Stimulated activated CD8-positive, alpha-beta memory T cell treated with anti-CD3 and anti-CD28 coated beads, Interleukin-2, amount 100 ng/mL, for 48 hours (primary cell): ENCODE measurements around the gene PIAS2.
"Not testable (repeated sequence)": the region's sequence is repeated elsewhere in the genome, so short reads cannot be mapped to it uniquely, and the experiment has no call there.

Experiments
- DNase-seq, 2 donors: peaks; one replicate each; pipeline ENCODE4 v3.0.0-alpha.2; 2020; ENCODE audit warnings: low read depth in 2 of 2

PIAS2 gene

DNA sequence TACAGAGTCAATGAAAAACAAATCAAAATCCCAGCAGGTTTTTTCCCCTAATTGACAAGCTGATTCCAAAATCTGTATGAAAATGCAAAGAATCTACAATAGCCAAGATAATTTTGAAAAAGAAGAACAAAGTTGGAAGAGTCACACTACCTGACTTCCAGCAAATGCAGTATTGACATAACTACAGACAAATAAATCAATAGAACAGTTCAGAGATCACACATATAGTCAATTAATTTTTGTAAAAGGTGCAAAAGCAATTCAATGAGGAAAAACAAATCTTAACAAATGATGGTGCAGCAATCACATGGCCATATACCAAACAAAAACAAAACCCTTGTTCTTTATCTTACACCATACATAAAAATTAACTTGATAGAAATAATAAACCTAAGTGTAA, 85.9 kb downstream of the PIAS2 start:
- DNase-seq = no peak

DNA sequence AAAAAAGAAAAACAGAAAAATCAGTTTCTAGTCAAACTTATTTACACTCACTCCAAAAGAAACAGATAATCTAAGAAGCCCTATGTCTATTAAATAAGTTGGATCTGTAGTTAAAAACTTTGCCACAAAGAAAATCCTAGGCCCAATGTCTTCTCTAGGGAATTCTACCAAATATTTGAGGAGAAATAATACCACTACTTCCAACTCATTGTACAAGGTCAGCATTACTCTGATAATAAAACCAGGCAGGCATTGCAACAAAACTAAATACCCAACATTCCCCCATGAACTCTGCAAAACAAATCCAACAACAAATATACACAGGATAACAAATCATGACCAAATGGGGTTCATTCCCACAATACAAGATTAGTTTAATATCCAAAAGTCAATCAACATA, 86.7 kb downstream of the PIAS2 start:
- no peak for DNase-seq

DNA sequence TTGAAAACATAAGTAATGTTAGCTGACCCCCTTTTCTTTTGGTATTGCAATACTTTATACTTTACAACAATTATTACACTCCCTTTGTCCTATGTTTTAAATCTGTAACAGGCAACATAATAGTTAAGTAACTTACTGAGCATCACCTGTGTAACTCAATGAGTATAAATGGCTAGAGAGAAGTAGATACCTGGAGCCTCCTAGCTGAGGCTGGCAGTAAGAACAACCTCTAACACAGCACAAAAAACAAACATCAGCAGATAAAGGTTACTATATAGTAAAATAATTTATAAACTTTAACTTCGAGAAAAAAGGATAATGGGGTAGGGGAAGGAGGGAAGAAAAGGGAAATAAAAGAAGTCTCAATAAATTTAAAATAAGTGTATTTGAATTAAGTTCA, 87.4 kb downstream of the PIAS2 start:
- DNase-seq = no peak

DNA sequence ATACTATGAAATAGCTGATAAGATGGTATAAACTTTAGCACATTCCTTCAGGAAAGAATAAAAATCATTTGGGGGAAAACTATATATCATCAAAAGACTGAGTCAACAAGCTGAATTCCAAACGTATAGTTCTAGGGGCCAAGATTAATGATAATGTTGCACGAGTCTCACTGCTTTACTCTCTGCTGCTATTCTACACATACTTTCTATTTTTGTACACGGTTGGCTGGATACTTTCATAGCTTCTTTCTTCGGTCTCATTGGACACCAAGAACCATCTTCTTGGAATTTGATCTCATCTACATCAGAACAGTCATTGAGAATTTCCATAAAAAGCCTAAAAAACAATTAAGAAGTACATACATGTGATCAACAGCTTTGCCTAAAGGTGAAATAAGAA, 87.8 kb downstream of the PIAS2 start:
- no peak for DNase-seq

DNA sequence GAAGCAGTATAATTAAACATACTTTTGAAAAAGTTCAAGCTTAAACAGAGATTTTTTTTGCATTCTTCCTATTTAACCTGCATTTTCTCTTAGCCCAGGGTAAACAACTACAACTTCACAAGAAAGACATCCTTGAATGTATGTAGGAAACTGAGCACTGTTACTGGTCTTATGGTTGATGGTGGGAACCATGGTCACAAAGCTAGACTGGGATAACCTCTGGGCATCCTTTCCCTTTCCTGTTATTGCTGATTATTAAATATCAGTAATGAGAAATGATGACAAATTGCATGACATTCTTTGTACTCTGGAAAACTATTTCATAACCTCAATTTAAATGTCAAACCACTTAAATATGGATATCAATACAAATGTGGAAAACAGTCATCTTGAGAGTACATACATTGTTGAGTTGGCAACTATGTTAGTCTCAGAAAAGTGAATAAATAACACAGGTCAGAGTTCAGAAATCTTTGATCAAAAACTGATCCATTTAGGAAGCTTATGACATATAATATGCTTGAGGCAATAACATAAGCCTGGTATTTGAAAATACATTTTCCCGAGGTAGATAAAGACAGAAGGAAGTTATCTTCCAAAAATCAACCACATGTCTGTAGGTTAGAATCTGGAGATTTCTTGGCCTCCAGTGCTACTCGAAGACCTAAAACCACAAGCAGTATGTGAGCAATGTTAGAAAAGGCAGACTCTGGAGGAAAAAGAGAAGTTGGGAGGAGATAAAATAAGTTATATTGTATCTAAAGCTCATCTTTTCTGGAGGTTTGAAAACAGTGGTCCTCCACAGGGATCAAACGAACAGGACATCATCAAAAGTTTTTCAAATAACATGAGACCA, 95.2 kb downstream of the PIAS2 start:
- DNase-seq = no peak

DNA sequence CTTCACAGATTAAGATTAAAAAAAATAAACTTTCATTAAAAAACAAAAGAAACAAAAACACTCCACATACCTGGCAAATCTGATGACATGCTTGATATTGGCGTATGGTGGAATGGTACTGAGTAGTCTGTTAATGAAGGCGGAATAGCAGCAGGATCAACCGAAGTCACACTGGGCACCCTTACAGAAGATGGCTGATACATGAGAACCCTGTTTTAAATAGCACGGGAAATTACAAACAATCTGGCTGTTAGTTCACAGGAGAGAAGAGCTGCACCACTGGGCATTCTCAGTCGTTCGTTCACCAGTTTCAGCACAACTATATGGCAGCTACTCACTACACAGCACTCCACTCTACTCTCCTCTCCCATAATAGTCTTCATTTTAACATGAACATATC, 96.4 kb downstream of the PIAS2 start:
- DNase-seq = no peak

DNA sequence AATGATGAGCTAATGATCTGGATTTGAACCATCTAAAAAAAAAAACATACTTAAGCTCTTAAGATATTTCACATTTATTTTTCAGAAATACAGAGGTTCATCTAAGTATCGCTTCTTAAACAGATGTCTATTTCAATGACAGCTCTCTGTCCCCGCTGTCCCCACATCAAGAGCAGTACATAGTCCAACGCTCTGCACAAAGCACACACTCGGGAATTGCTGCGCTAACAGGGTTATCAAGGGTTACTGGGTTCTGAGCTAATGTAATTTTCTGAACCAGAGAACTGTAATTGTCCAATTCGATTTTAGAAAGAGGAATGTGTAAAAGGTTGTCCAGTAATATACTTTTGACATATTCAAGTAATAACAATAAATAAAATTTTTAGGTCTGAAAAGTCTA, 101.6 kb downstream of the PIAS2 start:
- no peak for DNase-seq

DNA sequence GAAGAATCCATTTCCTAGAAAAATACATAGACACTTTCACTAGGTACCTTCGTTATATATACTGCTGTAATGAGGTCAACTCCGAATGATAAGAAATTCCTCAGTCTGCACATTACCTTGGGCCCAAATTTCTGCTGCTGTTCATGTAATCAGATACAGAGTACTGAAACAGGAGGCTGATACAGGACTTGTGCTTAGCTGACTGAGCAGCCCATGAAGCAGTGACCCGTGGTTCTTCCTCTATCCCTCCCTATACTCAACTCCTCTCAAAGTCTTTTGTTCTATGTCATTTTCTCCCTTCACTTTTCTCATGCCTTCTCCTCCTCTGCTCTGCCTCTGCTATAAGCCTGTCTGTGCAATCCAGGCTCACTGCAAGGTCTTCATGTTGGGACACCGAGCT, 102.9 kb downstream of the PIAS2 start:
- DNase-seq = no peak

DNA sequence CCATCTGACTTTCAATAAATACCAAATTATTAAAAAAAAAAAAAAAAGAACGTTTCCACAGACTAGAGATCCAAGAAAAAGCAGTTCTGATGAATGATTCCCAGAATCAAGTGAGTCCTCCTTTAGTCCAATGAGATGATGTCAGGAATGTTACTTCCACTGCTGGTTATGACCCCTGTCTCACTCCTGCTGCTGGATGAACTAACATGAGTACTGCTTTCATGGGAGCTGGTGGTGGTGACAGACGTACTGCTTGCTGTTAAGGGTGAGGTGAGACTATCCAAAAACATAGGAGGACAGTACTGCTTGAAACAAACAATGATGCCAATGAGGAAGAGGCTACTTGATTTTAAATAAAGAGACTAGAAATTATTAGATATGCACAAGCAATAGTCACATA, 105.0 kb downstream of the PIAS2 start:
- DNase-seq = no peak

DNA sequence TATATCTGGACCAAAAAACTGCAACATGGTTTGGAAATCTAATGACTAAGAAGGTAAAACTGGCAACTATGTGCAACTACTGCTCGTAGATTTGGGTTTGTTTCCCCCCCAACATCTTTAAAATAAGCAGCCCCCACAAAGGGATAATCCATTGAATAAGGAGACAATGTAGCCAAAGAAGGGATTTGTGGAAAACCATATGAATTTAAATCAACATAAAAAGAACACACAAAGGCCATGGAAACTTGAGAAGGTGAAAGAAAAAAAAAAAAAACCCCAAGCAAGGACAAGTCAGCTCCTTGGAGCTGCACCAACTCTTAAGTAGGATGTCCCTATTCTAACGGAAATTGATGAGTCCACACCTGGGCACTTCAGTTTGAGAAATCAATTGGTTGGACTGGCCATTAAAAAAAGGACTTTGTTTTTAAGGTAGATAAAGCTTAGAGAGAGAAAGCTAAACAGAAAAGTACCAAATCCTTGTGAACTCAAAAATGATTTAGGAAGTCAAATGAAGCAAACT, 106.8 kb downstream of the PIAS2 start:
- DNase-seq = no peak

DNA sequence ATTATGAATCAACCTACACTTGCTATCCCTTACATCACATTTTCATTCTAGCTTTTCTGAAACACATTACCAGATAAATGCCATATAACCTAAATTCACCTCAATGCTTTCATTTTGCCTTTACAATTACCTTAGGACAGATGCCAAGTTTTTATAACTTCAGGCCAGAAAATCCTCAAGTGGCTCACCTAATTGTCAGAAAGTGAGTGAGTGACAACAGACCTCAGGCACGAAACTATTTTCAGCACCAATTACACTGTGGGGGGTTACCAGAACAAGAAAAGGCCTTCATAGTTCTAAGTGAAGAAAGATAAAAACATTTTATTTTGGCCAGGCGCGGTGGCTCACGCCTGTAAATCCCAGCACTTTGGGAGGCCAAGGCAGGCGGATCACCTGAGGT, 108.2 kb downstream of the PIAS2 start:
- DNase-seq = no peak

DNA sequence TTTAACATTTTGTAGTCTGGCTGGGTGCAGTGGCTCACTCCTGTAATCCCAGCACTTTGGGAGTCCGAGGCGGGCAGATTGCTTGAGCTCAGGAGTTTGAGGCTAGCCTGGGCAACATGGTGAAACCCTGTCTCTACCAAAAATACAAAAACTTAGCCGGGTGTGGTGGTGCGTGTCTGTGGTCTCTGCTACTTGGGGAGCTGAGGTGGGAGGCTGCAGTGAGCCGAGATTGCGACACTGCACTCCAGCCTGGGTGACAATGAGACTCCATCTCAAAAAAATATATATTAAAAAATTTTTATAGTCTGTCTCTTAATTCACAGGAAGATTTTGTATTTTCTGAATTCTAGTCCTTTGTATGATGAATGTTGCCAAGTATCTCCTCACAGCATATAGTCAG, 121.4 kb downstream of the PIAS2 start:
- not testable (repeated sequence) for DNase-seq

DNA sequence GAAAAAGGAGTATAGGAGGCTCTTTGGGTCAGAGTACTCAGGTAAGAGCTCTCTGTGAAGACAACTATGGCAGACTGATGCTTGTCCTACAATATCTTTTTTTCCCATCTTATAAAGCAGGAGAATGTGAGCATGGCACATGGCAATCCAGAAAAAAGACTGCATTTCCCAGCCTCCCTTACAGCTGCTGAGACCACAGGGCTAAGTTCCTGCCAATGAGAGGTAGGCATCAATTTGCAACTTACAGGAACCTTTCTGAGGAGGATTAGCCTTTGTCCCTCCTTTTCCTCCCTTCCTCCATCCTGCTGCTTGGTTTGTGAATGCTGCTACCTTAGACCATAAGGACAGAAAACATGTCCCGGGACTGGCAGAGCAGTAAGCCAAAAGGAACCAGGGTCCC, 122.7 kb downstream of the PIAS2 start:
- DNase-seq = no peak

DNA sequence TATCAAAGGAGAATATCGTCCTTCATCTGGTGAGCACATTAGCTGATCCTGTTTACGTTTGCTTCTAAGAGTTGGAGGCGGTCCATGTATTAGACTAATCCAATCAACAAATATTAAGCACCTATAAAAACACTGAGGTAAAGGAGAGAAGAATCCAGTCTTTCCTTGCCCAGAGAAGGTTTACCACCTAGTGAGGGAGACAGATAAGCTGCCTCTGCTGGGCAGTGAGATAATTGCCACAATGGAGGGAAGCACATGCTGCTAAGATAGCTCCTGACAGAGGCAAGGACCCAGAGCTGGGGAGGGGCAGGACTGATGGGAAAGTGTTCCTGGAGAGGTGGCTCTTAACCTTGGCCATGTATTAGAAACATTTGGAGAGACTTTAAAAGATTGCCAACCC, 123.7 kb downstream of the PIAS2 start:
- no peak for DNase-seq

DNA sequence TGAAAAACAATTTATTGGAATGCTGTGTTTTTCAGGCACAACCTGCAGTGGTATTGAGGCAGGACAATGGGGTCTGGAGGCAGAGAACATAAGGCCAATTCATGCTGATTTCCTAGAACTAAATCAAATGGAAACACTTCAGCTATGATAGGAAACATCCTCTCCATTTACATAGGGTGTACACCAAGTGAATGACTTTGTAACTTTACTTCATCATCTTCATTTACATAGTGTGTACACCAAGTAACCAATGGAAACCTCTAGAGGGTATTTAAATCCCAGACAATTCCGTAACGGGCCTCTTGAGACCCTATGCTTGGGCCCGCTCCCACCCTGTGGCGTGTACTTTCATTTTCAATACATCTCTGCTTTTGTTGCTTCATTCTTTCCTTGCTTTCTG, 128.2 kb downstream of the PIAS2 start:
- DNase-seq = no peak

DNA sequence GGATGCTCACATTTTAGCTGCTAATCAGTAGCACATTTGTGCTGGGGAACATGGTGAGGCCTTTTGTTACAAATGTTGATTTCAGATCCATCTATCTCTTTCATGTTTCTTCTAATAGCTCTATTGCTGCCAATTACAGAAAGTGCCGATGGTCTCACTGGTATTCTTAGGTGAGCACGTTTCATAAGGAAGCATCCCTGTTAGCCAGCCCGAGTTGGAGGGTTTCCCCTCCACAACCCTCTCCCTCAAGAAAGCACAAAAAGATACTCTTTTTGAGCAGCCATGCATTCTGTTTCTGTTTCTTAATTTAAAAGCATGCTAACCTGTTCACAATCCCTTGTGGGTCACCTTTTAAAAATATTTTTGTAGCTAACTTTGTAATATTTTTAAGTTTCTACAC, 129.6 kb downstream of the PIAS2 start:
- DNase-seq = no peak

DNA sequence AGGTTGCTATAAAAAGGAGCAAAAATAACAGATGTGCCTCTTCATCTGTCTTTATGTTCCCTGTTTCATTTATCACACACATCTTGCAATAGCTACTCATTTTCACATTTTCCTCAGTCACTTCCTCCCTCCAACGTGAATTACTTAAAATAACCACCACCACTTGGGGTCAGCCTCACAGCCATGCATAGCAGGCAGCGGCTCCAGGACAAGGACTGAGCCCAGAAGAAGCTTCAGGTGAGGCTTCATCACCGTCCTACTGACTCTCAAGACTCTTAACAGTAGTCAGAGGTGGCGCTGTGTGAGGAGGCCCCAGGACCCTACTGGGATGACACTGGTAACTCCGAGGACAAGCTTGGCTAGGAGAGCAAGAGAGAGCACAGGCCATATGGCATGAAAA, 144.9 kb downstream of the PIAS2 start:
- no peak for DNase-seq

DNA sequence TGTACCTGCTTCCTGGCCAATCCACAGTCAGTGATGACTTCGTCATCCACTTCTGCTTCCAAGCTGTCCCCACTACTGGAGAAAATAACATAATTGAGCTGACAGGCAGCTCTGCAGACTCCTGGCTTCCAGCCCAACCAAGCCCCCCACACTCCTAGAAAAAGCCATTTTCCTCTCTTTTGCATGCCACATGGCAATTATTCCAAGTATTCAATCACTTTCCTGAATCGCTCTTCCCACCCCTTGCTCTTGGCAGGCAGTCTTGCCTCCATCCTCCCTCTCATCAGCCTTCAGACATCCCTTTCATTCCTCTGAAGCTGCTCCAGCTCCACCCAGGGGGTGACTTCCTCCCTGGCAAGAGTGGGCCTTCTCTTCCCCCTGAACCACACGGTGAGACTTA, 146.2 kb downstream of the PIAS2 start:
- DNase-seq = no peak

DNA sequence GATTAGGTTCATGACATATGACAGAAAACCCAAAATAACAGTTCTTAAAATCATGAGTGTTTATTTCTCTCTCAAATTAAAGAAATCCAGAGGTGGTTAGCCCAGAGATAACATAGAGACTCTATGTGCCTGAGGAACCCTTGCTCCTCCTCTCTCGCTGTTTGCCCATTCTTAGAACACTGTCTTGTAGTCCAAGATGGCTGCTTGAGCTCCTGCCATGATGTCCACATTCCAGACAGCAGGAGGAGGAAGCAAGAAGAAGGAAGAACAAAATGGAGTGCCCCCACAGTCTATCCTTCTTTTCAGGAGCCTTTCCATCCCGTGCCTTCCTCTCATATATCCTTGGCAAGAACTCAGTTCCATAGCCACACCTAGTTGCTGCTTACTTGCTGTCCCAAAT, 146.6 kb downstream of the PIAS2 start:
- no peak for DNase-seq

DNA sequence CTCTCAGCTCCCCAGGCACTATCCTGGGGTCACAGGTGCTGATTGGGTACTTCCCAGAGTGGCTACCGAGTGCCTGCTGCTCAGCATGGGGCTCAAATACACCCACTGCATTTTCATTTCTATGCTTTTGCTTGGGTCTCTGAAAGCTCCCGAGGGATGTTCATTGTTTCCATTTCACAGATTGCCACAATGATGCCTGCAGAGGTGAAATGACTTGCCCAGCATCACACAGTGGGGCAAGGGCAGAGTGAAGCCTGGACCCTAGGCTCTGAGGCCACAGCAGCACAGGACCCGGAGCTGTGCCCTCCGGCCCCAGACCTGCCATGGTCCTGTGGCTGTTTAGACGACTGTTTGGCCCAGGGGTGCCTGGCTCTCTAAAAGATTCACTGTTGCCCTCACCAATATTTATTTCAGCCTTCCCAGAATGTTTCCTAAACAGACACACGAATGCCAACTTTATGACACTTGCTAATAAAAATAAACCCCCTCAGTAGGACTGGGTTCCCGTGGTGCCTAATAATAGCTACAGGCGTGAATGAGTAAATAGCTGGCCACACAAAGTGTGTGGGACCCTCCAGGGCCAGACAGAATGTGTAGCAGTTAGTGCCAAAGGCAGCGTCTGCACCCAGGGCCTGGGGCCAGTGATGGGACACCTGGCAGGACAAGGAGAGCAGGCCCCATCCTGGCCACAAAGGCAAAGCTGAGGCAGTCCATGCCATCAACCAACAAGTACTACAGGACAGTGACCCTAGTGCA, 149.0 kb downstream of the PIAS2 start:
- DNase-seq = no peak

DNA sequence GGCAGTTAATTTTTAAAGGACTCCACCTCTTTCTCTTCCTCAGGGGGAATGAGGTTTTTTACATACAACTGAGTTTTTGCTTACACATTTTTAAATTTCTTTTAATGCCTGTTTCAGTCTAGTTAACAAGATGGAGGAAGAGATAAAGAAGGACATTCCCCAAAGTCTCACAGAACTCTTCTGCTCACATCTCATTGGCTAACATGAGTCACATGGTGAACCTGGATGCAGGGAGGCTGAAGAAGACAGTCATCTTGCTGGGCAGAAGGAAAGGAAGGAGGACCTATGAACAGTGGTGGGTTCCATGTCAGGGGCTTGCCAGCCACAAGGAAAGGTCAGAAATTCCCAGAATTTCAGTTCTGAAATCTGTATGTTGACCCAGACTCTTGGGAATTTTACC, 150.1 kb downstream of the PIAS2 start:
- no peak for DNase-seq

DNA sequence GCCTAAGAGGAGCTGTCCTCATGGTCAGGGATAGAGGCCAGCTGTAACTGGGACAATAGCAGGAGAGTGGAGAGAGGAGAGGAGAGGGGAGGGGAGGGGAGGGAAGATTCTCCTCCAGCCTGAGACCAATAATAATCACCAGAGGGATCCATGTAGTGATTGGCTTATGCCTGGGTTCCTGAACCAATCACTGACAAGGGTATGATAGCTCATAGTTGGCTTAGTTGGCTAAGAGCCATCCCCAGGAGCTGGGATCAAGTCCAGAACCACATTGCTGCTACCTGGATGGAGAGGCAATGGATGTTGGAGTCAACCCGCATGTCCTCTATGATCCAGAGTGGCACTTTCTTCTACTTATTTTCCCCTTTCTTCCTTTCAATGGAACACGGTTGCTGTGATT, 152.7 kb downstream of the PIAS2 start:
- no peak for DNase-seq

DNA sequence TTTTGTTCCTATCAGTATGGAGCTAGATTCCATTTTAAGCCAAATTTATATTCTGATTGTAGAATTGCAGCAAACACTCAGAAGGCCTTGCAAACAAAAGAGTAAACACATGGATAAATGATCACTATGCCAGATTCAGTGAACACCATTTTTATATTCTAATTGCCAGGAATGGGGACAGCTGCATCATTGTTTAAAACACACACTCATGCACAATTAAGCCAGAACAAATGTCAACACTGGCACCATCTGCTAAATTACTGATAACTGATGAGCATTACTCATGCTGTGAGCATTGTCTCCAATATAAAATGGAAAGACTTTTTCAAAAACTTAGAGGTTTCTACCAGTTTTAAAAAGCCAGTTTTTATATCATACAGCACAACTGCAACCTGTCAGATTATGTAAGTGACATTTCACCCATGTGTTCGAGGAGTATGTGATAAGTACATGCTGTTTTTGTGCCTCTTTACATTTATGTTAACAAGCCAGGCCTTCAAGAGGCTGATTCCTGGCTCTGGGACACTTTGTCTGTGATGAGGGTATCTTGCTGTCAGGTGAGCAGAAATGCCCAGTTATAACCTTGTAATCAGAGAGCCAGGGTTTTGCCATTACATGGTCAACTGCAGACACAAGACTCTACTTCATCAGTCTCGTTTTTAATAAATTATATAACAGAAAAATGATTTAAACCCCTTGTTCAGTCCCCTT, 156.1 kb downstream of the PIAS2 start:
- no peak for DNase-seq
